ENCODE results near the gene NEURL3.

DNA sequence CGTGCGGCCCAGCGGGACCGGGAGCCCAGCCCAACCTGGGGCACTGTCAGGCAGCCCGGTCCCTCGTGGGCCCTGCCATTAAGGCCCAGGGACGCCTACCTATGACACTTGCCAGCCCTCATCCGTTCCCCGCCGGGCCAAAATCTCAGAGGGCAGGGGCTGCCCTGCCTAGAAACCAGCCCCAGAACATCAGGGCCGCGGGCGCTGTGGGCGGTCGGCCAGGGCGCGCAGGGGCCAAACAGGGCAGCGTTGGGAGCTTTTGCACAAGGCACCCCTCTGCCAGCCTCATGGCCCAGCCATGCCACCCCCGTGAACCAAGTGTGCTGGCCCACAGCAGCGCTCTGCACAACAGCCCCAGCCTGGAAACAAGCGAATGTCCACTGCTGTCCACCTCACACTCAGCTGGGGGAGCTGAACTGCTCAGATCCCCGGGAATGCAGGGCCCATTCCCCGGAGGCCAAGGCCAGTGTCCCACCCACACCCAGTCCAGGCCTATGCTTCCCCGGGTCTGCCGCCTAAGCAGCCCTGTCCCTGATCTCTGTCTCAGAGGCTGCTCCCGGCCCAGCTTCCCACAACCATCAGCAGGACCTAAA is 3.5 kb upstream of the NEURL3 start:
- TF ChIP-seq EZH2 (IDR thresholded peaks at IDR 0.05) (no peak), EZH2phosphoT487 (IDR thresholded peaks at IDR 0.05) (no peak)
- TF ChIP-seq, protein P1, sequence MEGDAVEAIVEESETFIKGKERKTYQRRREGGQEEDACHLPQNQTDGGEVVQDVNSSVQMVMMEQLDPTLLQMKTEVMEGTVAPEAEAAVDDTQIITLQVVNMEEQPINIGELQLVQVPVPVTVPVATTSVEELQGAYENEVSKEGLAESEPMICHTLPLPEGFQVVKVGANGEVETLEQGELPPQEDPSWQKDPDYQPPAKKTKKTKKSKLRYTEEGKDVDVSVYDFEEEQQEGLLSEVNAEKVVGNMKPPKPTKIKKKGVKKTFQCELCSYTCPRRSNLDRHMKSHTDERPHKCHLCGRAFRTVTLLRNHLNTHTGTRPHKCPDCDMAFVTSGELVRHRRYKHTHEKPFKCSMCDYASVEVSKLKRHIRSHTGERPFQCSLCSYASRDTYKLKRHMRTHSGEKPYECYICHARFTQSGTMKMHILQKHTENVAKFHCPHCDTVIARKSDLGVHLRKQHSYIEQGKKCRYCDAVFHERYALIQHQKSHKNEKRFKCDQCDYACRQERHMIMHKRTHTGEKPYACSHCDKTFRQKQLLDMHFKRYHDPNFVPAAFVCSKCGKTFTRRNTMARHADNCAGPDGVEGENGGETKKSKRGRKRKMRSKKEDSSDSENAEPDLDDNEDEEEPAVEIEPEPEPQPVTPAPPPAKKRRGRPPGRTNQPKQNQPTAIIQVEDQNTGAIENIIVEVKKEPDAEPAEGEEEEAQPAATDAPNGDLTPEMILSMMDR (IDR thresholded peaks at IDR 0.05): no peak
